ENCODE data around the gene IER5.
"Not testable (repeated sequence)": the region's sequence is repeated elsewhere in the genome, so short reads cannot be mapped to it uniquely, and the experiment has no call there.

IER5 gene

GRCh38 chr1:181088079-181089016 lies at the start of gene IER5:
Gene IER5 (plus strand): TSS chr1:181088700. CDS start chr1:181088903, 203 bp downstream.
- H3K27me3 ChIP-seq (ENCODE audit: control insufficient read depth, insufficient read depth, low read length) = peaks cover 70% of the 10 kb centered on the region
- H3K9me3 ChIP-seq (ENCODE audit: control insufficient read depth, insufficient read depth, low read length) = no peaks in the 10 kb centered on the region
- H3K9ac ChIP-seq (ENCODE audit: low read depth, low read length) = peak within 1 kb of the TSS; percentile 30
- peaks cover 4% of the 10 kb centered on the region for H3K4me1 ChIP-seq (ENCODE audit: control insufficient read depth, insufficient read depth, low read length)
- no peaks in the 10 kb centered on the region for H3K36me3 ChIP-seq (ENCODE audit: control insufficient read depth, insufficient read depth, low read length)
- H3K4me3 ChIP-seq (ENCODE audit: low read depth, low read length) = peak within 1 kb of the TSS; percentile 69

DNA sequence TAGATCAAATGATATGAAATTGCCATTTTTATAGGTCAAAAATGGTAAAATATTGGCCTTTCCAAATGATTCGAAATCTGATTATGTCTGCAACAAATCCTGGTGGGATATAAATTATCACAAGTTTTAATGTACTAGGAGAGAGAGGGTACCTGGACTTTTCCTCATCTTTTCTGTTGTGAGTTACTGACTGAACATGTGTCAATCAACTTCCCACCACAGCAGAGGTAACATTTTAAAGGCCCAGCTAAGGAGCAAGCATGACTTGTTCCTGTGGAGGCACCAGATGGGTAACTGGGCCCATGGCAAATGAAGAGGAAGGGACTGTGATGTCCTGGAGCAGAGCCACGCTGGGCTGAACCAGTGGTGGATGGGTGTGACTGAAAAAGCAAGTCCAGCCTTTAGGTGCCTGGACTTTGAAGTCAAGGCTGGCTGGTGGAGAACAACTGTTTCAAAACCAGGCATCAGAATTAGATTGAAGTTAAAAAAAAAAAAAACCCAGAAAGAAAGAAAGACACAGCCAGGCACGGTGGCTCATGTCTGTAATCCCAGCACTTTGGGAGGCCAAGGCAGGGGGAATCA lies 48.1 kb upstream of the IER5 start:
- no peaks in the 10 kb centered on the region for H3K27me3 ChIP-seq (ENCODE audit: control insufficient read depth, insufficient read depth, low read length)
- no peaks in the 10 kb centered on the region for H3K9me3 ChIP-seq (ENCODE audit: control insufficient read depth, insufficient read depth, low read length)
- no peaks in the 10 kb centered on the region for H3K36me3 ChIP-seq (ENCODE audit: control insufficient read depth, insufficient read depth, low read length)
- no peak overlapping the region for H3K4me3 ChIP-seq (ENCODE audit: low read depth, low read length)
- no peaks in the 10 kb centered on the region for H3K4me1 ChIP-seq (ENCODE audit: control insufficient read depth, insufficient read depth, low read length)
- no peak overlapping the region for H3K9ac ChIP-seq (ENCODE audit: low read depth, low read length)

DNA sequence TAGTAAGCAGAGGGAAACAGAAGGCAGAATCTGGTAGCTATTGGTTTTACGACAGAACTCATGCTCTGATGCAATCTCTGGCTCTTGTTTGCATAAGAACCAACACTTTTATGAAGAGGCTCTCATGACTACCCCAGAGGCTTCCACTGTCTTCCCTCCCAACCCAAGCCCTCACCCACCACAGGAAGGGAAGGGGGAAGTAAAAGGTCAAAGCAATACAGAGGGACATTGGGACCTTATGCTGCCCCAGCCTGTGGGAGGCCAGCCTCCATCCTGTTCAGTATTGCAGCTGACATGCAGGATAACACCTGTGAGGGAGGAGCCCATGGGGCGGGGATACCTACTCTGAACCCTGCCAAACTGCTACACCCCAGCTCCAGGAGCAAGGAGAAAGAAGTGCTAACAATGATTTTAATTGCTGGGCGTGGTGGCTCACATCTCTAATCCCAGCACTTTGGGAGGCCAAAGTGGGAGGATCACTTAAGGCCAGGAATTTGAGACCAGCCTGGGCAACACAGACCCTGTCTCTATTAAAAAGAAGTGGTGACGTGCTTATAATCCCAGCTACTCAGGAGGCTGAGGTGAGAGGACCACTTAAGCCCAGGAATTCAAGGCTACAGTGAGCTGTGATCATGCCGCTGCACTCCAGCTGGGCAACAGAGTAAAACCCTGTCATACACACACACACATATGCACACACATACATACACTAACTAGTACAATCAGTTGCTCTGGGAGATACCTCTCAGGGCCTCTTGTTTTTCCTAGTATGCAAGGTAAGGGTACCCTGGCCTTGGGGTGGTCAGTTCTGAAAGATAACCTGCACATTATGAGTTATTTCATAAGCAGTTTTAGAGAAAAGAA lies 45.2 kb upstream of the IER5 start:
- H3K36me3 ChIP-seq (ENCODE audit: control insufficient read depth, insufficient read depth, low read length) = no peaks in the 10 kb centered on the region
- H3K4me3 ChIP-seq (ENCODE audit: low read depth, low read length) = no peak overlapping the region
- no peaks in the 10 kb centered on the region for H3K9me3 ChIP-seq (ENCODE audit: control insufficient read depth, insufficient read depth, low read length)
- no peaks in the 10 kb centered on the region for H3K27me3 ChIP-seq (ENCODE audit: control insufficient read depth, insufficient read depth, low read length)
- H3K9ac ChIP-seq (ENCODE audit: low read depth, low read length) = no peak overlapping the region
- no peaks in the 10 kb centered on the region for H3K4me1 ChIP-seq (ENCODE audit: control insufficient read depth, insufficient read depth, low read length)

DNA sequence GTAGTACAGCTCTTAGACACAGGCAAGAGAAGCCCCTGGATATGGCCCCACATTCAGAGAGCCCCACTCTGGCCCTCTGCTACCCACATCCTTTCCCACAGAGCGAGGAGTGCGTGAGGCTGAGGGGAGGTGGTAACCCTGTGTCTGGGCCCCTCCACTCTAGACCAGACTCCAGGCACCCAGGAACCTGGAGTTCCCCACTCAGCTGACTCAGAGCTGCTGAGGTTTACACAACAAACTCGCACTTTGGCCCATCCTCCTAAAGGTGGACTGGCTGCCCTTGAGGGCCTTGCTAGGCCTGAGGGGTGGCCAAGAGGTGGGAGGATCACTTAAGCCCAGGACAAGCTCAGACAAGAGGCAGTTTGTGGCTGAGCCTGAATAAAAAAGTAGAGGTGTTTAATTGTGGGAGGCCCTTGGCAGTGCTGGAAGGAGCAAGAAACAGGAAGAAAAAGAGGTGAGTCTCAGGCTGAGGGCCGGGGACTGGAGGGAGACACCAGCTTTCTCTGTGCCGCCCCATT lies 44.0 kb upstream of the IER5 start:
- H3K4me1 ChIP-seq (ENCODE audit: control insufficient read depth, insufficient read depth, low read length) = no peaks in the 10 kb centered on the region

DNA sequence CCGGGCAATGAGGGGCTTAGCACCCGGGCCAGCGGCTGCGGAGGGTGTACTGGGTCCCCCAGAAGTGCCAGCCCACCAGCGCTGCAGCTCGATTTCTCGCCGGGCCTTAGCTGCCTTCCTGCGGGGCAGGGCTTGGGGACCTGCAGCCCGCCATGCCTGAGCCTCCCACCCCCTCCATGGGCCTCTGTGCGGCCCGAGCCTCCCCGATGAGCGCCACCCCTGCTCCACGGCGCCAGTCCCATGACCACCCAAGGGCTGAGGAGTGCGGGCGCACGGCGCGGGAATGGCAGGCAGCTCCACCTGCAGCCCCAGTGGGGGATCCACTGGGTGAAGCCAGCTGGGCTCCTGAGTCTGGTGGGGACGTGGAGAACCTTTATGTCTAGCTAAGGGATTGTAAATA lies 42.6 kb upstream of the IER5 start:
- not testable (repeated sequence) for H3K4me1 ChIP-seq (ENCODE audit: control insufficient read depth, insufficient read depth, low read length); H3K4me3 ChIP-seq (ENCODE audit: low read depth, low read length); H3K9ac ChIP-seq (ENCODE audit: low read depth, low read length); H3K36me3 ChIP-seq (ENCODE audit: control insufficient read depth, insufficient read depth, low read length); H3K9me3 ChIP-seq (ENCODE audit: control insufficient read depth, insufficient read depth, low read length); H3K27me3 ChIP-seq (ENCODE audit: control insufficient read depth, insufficient read depth, low read length)

More for the DNA sequence above, 44.0 kb upstream of the IER5 start:
- Histone ChIP-seq H3K27me3 (ENCODE audit: control insufficient read depth, insufficient read depth, low read length) (no peaks in the 10 kb centered on the region), H3K4me3 (ENCODE audit: low read depth, low read length) (no peak overlapping the region), H3K9me3 (ENCODE audit: control insufficient read depth, insufficient read depth, low read length) (no peaks in the 10 kb centered on the region), H3K9ac (ENCODE audit: low read depth, low read length) (no peak overlapping the region), H3K36me3 (ENCODE audit: control insufficient read depth, insufficient read depth, low read length) (no peaks in the 10 kb centered on the region)

GRCh38 chr1:181049378-181049777 lies 39.1 kb upstream of the IER5 start:
- Histone ChIP-seq H3K9ac (ENCODE audit: low read depth, low read length) (no peak overlapping the region), H3K4me1 (ENCODE audit: control insufficient read depth, insufficient read depth, low read length) (no peaks in the 10 kb centered on the region), H3K4me3 (ENCODE audit: low read depth, low read length) (no peak overlapping the region), H3K36me3 (ENCODE audit: control insufficient read depth, insufficient read depth, low read length) (no peaks in the 10 kb centered on the region), H3K9me3 (ENCODE audit: control insufficient read depth, insufficient read depth, low read length) (no peaks in the 10 kb centered on the region), H3K27me3 (ENCODE audit: control insufficient read depth, insufficient read depth, low read length) (no peaks in the 10 kb centered on the region)

GRCh38 chr1:181050922-181051321 lies 37.6 kb upstream of the IER5 start:
- no peaks in the 10 kb centered on the region for H3K9me3 ChIP-seq (ENCODE audit: control insufficient read depth, insufficient read depth, low read length)
- no peaks in the 10 kb centered on the region for H3K4me1 ChIP-seq (ENCODE audit: control insufficient read depth, insufficient read depth, low read length)

GRCh38 chr1:181056560-181056959 lies 31.9 kb upstream of the IER5 start:
- Histone ChIP-seq H3K4me1 (ENCODE audit: control insufficient read depth, insufficient read depth, low read length) (no peaks in the 10 kb centered on the region), H3K9ac (ENCODE audit: low read depth, low read length) (no peak overlapping the region), H3K36me3 (ENCODE audit: control insufficient read depth, insufficient read depth, low read length) (no peaks in the 10 kb centered on the region), H3K27me3 (ENCODE audit: control insufficient read depth, insufficient read depth, low read length) (no peaks in the 10 kb centered on the region), H3K4me3 (ENCODE audit: low read depth, low read length) (no peak overlapping the region), H3K9me3 (ENCODE audit: control insufficient read depth, insufficient read depth, low read length) (no peaks in the 10 kb centered on the region)

More at GRCh38 chr1:181050922-181051321, 37.6 kb upstream of the IER5 start:
- Histone ChIP-seq H3K9ac (ENCODE audit: low read depth, low read length) (no peak overlapping the region), H3K27me3 (ENCODE audit: control insufficient read depth, insufficient read depth, low read length) (no peaks in the 10 kb centered on the region), H3K4me3 (ENCODE audit: low read depth, low read length) (no peak overlapping the region), H3K36me3 (ENCODE audit: control insufficient read depth, insufficient read depth, low read length) (no peaks in the 10 kb centered on the region)

GRCh38 chr1:181057079-181057478 lies 31.4 kb upstream of the IER5 start:
- Histone ChIP-seq H3K27me3 (ENCODE audit: control insufficient read depth, insufficient read depth, low read length) (no peaks in the 10 kb centered on the region), H3K4me1 (ENCODE audit: control insufficient read depth, insufficient read depth, low read length) (peaks cover 2% of the 10 kb centered on the region), H3K4me3 (ENCODE audit: low read depth, low read length) (no peak overlapping the region), H3K36me3 (ENCODE audit: control insufficient read depth, insufficient read depth, low read length) (no peaks in the 10 kb centered on the region), H3K9ac (ENCODE audit: low read depth, low read length) (no peak overlapping the region), H3K9me3 (ENCODE audit: control insufficient read depth, insufficient read depth, low read length) (no peaks in the 10 kb centered on the region)

- H3K9ac ChIP-seq (ENCODE audit: low read depth, low read length) = no peak overlapping the region
- H3K27me3 ChIP-seq (ENCODE audit: control insufficient read depth, insufficient read depth, low read length) = no peaks in the 10 kb centered on the region
- H3K36me3 ChIP-seq (ENCODE audit: control insufficient read depth, insufficient read depth, low read length) = no peaks in the 10 kb centered on the region
- H3K4me1 ChIP-seq (ENCODE audit: control insufficient read depth, insufficient read depth, low read length) = peaks cover 3% of the 10 kb centered on the region
- no peak overlapping the region for H3K4me3 ChIP-seq (ENCODE audit: low read depth, low read length)
- H3K9me3 ChIP-seq (ENCODE audit: control insufficient read depth, insufficient read depth, low read length) = no peaks in the 10 kb centered on the region
Measured at GRCh38 chr1:181059435-181059834, 29.1 kb upstream of the IER5 start.

DNA sequence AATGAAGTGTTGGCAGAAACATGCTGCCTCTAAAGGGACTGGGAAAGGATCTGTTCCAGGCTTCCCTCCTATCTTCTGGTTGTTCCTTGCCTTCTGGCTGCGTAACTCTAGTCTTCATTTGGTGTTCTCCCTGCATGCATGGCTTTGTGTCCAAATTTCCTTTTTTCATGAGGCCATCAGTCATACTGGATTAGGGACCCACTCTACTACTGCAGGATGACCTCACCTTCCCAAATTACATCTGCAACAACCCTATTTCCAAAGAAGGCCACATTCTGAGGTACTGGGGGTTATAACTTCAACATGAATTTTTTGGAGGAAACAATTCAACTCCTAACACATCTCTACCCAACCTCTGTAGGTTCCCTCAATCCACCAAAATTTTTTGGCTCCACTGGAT lies 28.4 kb upstream of the IER5 start:
- H3K36me3 ChIP-seq (ENCODE audit: control insufficient read depth, insufficient read depth, low read length) = no peaks in the 10 kb centered on the region
- H3K27me3 ChIP-seq (ENCODE audit: control insufficient read depth, insufficient read depth, low read length) = no peaks in the 10 kb centered on the region
- no peak overlapping the region for H3K4me3 ChIP-seq (ENCODE audit: low read depth, low read length)
- peaks cover 3% of the 10 kb centered on the region for H3K4me1 ChIP-seq (ENCODE audit: control insufficient read depth, insufficient read depth, low read length)
- no peaks in the 10 kb centered on the region for H3K9me3 ChIP-seq (ENCODE audit: control insufficient read depth, insufficient read depth, low read length)
- H3K9ac ChIP-seq (ENCODE audit: low read depth, low read length) = no peak overlapping the region
